H9 (cell line): ENCODE data around the gene C10orf71. TPM values are rescaled to one million over a fixed set of nuclear protein-coding genes. Genes with fewer than 3 reads are reported as not detected.

ENCODE experiments used
- DNase-seq: peaks from one replicate; pipeline ENCODE4 v3.0.0-alpha.2; 2017
- H2AFZ ChIP-seq: one replicate; pipeline ENCODE4 v1.6.1; 2013; ENCODE audit warnings: mild to moderate bottlenecking, low read length, control low read depth, moderate library complexity
- H2AK5ac ChIP-seq: 2 replicates; pipeline ENCODE4 v1.6.1; 2013; ENCODE audit warnings: low read length, control low read depth, mixed read lengths; ENCODE audit not compliant: insufficient read length
- H2BK120ac ChIP-seq: one replicate; pipeline ENCODE4 v1.6.1; 2013; ENCODE audit warnings: low read depth, mild to moderate bottlenecking, low read length, control low read depth, inconsistent platforms; ENCODE audit not compliant: poor library complexity, severe bottlenecking
- H2BK12ac ChIP-seq: 2 replicates; pipeline ENCODE4 v1.6.1; 2013; ENCODE audit warnings: low read length, control low read depth, mixed read lengths, low read depth; ENCODE audit not compliant: insufficient read length
- H2BK15ac ChIP-seq: 2 replicates; pipeline ENCODE4 v1.6.1; 2013; ENCODE audit warnings: low read depth, low read length, control low read depth
- H2BK20ac ChIP-seq: one replicate; pipeline ENCODE4 v1.6.1; 2013; ENCODE audit warnings: low read depth, mild to moderate bottlenecking, low read length, control low read depth, inconsistent platforms; ENCODE audit not compliant: poor library complexity, severe bottlenecking
- H2BK5ac ChIP-seq: 2 replicates; pipeline ENCODE4 v1.6.1; 2013; ENCODE audit warnings: low read length, control low read depth, mixed read lengths; ENCODE audit not compliant: insufficient read length
- H3K14ac ChIP-seq: 2 replicates; pipeline ENCODE4 v1.6.1; 2013; ENCODE audit warnings: low read length, control low read depth; ENCODE audit not compliant: insufficient read depth
- H3K18ac ChIP-seq: 2 replicates; pipeline ENCODE4 v1.6.1; 2013; ENCODE audit warnings: low read depth, mild to moderate bottlenecking, mixed read lengths, low read length, control low read depth; ENCODE audit not compliant: insufficient read length
- H3K23ac ChIP-seq: 2 replicates; pipeline ENCODE4 v1.6.1; 2013; ENCODE audit warnings: low read length, control low read depth, mixed read lengths, low read depth; ENCODE audit not compliant: insufficient read length
- H3K23me2 ChIP-seq: 2 replicates; pipeline ENCODE4 v1.6.1; 2013; ENCODE audit warnings: low read depth, mild to moderate bottlenecking, mixed read lengths, low read length, control low read depth; ENCODE audit not compliant: insufficient read length, poor library complexity, severe bottlenecking
- H3K27ac ChIP-seq: 2 replicates; pipeline ENCODE4 v1.5.1; 2013; ENCODE audit warnings: low read length, control low read depth, mixed read lengths, low read depth; ENCODE audit not compliant: insufficient read length
- H3K27me3 ChIP-seq: 2 replicates; pipeline ENCODE4 v1.6.1; 2013; ENCODE audit warnings: low read length, control low read depth, inconsistent platforms; ENCODE audit not compliant: insufficient read depth
- H3K4ac ChIP-seq: 2 replicates; pipeline ENCODE4 v1.6.1; 2013; ENCODE audit warnings: low read depth, mild to moderate bottlenecking, control low read depth, inconsistent platforms, low read length, moderate library complexity
- H3K4me1 ChIP-seq: 2 replicates; pipeline ENCODE4 v1.6.1; 2013; ENCODE audit warnings: low read length, control low read depth, inconsistent platforms; ENCODE audit not compliant: insufficient read depth
- H3K4me2 ChIP-seq: 2 replicates; pipeline ENCODE4 v1.6.1; 2013; ENCODE audit warnings: low read length, control low read depth, mixed read lengths; ENCODE audit not compliant: insufficient read length, insufficient read depth
- H3K56ac ChIP-seq: 2 replicates; pipeline ENCODE4 v1.6.1; 2013; ENCODE audit warnings: low read depth, mild to moderate bottlenecking, mixed read lengths, low read length, control low read depth; ENCODE audit not compliant: insufficient read length
- H3K79me1 ChIP-seq: 2 replicates; pipeline ENCODE4 v1.6.1; 2013; ENCODE audit warnings: low read depth, mild to moderate bottlenecking, moderate library complexity, low read length, control low read depth, inconsistent platforms; ENCODE audit not compliant: insufficient read depth, poor library complexity, severe bottlenecking
- H3K79me2 ChIP-seq: 2 replicates; pipeline ENCODE4 v1.6.1; 2013; ENCODE audit warnings: low read length, control low read depth, inconsistent platforms; ENCODE audit not compliant: insufficient read depth
- H3K9ac ChIP-seq: 2 replicates; pipeline ENCODE4 v1.6.1; 2013; ENCODE audit warnings: low read length, control low read depth, mixed read lengths; ENCODE audit not compliant: insufficient read length; ENCODE audit errors: extremely low read depth
- H3K9me3 ChIP-seq: one replicate; pipeline ENCODE4 v1.6.1; 2013; ENCODE audit warnings: low read depth, low read length, inconsistent platforms; ENCODE audit not compliant: control insufficient read depth
- H3T11ph ChIP-seq: one replicate; pipeline ENCODE4 v1.6.1; 2013; ENCODE audit warnings: mild to moderate bottlenecking, low read length, control low read depth, inconsistent platforms
- H4K20me1 ChIP-seq: one replicate; pipeline ENCODE4 v1.6.1; 2013; ENCODE audit not compliant: control insufficient read depth, insufficient read length, insufficient read depth
- H4K5ac ChIP-seq: 2 replicates; pipeline ENCODE4 v1.6.1; 2013; ENCODE audit warnings: low read depth, mild to moderate bottlenecking, mixed read lengths, low read length, control low read depth; ENCODE audit not compliant: insufficient read length
- H4K8ac ChIP-seq: replicated peaks from 2 replicates; pipeline ENCODE4 v1.6.1; 2013; ENCODE audit warnings: low read length, control low read depth, mixed read lengths, low read depth; ENCODE audit not compliant: insufficient read length
- H4K91ac ChIP-seq: 2 replicates; pipeline ENCODE4 v1.6.1; 2013; ENCODE audit warnings: low read depth, mild to moderate bottlenecking, moderate library complexity, mixed read lengths, low read length, control low read depth; ENCODE audit not compliant: insufficient read length
- H3K27ac Mint-ChIP-seq, 3 experiments: 2 replicates in 2 of 3; 3 replicates in 1 of 3; pipeline ENCODE4 v1.8.0; 2020 to 2021; ENCODE audit warnings: mixed read lengths in 3 of 3, mild to moderate bottlenecking in 1 of 3, moderate library complexity in 1 of 3
- H3K27me3 Mint-ChIP-seq: 2 replicates; pipeline ENCODE4 v1.8.0; 2021; ENCODE audit warnings: low read depth, mild to moderate bottlenecking, moderate library complexity, mixed read lengths
- H3K36me3 Mint-ChIP-seq, 3 experiments: 2 replicates in 2 of 3; 3 replicates in 1 of 3; pipeline ENCODE4 v1.8.0; 2020 to 2021; ENCODE audit warnings: low read depth in 3 of 3, mixed read lengths in 3 of 3; ENCODE audit not compliant: insufficient read depth in 1 of 3
- H3K4me1 Mint-ChIP-seq, 2 experiments: 2 replicates each; pipeline ENCODE4 v1.8.0; 2020; ENCODE audit warnings: mixed read lengths in 2 of 2
- H3K4me3 Mint-ChIP-seq, 2 experiments: 2 replicates in 1 of 2; 3 replicates in 1 of 2; pipeline ENCODE4 v1.8.0; 2020 to 2021; ENCODE audit warnings: mild to moderate bottlenecking in 2 of 2, mixed read lengths in 2 of 2, moderate library complexity in 1 of 2
- H3K9me3 Mint-ChIP-seq, 2 experiments: 2 replicates in 1 of 2; 3 replicates in 1 of 2; pipeline ENCODE4 v1.8.0; 2020; ENCODE audit warnings: mild to moderate bottlenecking in 2 of 2, mixed read lengths in 2 of 2, moderate library complexity in 1 of 2
- CTCF ChIP-seq: fragments of 200-600 bp; sonication (generic); conservative IDR thresholded peaks from 3 replicates; pipeline ENCODE4 v1.8.0; 2021; ENCODE audit warnings: antibody characterized with exemption, mild to moderate bottlenecking
- WGBS: extraction: QIAGEN DNeasy Blood & Tissue Kit; methylation state at CpG from one replicate; pipeline ENCODE4 v1.1.7; 2013; ENCODE audit warnings: missing lambda C conversion rate, low lambda C conversion rate, mixed read lengths; ENCODE audit not compliant: insufficient read length; ENCODE audit errors: extremely low coverage; 5-methylcytosine and 5-hydroxymethylcytosine counted together
- total RNA-seq: library from RNA; stranded (reverse); gene quantifications from 2 replicates; pipeline ENCODE4 v1.2.1, GENCODE V29; 2021

C10orf71 gene
- total RNA-seq, 1 experiment from 2014 or later: not detected

DNA sequence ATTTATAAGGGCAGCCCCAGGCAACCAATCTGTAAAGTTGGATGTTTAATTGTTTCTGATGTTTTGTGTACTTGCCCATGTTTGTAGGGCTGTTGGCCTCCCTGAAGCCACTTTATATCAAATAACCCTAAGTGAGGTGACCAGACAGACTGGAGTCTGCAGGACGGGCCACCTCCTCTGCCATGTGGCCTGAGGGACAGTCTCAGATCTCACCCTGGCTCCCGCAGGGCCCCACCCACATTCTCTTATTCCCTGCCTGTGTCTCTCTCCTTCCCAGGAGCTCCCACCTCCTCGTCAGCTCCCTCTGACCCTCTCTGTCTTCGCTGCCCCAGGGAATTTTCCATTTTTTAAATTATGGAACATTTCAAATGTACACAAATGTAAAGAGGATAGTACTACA lies 9.5 kb upstream of the C10orf71 start:
- H3K79me2 ChIP-seq: no peaks in the 10 kb centered on the region
- H2AK5ac ChIP-seq: no peak overlapping the region
- no peak overlapping the region for H3K4ac ChIP-seq
- H3K9me3 ChIP-seq: no peaks in the 10 kb centered on the region
- Mint-ChIP-seq H3K4me1 (no peaks in the 10 kb centered on the region), H3K36me3 (no peaks in the 10 kb centered on the region), H3K9me3 (no peaks in the 10 kb centered on the region), H3K27ac (no peak overlapping the region), H3K27me3 (peaks cover 12% of the 10 kb centered on the region), H3K4me3 (no peak overlapping the region)
- no peak for DNase-seq
- no peak overlapping the region for H4K8ac ChIP-seq
- H3K4me2 ChIP-seq: no peak overlapping the region
- no peaks in the 10 kb centered on the region for H3K79me1 ChIP-seq
- H2BK120ac ChIP-seq: no peak overlapping the region
- H3K23me2 ChIP-seq: no peaks in the 10 kb centered on the region
- H3K56ac ChIP-seq: no peak overlapping the region
- no peak overlapping the region; the same call in 1 of the 2 replicates for H3K14ac ChIP-seq
- no peak overlapping the region for H4K91ac ChIP-seq
- H3K4me1 ChIP-seq: no peaks in the 10 kb centered on the region
- H3T11ph ChIP-seq: no peak overlapping the region
- no peaks in the 10 kb centered on the region for H4K20me1 ChIP-seq
- no peak overlapping the region for H2BK5ac ChIP-seq
- no CpG with 5 or more reads among the region's 4 CpGs for WGBS
- H3K23ac ChIP-seq: no peak overlapping the region
- no peak overlapping the region for H2BK15ac ChIP-seq
- no peak overlapping the region for H2AFZ ChIP-seq
- H3K18ac ChIP-seq: no peak overlapping the region
- no peaks in the 10 kb centered on the region for H3K27me3 ChIP-seq
- H2BK12ac ChIP-seq: no peak overlapping the region
- no peak overlapping the region for H4K5ac ChIP-seq
- no peak overlapping the region for H2BK20ac ChIP-seq
- no peak overlapping the region for H3K27ac ChIP-seq
- no peak for TF ChIP-seq CTCF
- H3K9ac ChIP-seq: no peak overlapping the region
